Spleen (tissue), 11 donors: ENCODE measurements around the gene GKN2. TPM values are rescaled to one million over a fixed set of nuclear protein-coding genes. Genes with fewer than 3 reads are reported as not detected.

Experiments used
- DNase-seq: peaks from one replicate; pipeline ENCODE4 v3.0.0-alpha.2; 2020
- H3K27ac ChIP-seq, 8 donors: fragments of 200-600 bp; sonication (generic) in 7 of 8; 1 replicate in 4 of 8; 2 replicates in 4 of 8; pipeline versions ENCODE4 v1.5.0 to v1.8.0; 2016 to 2021; ENCODE audit warnings: inconsistent platforms in 4 of 8, mild to moderate bottlenecking in 4 of 8, moderate library complexity in 1 of 8
- H3K27me3 ChIP-seq, 7 donors: fragments of 200-600 bp; sonication (generic) in 6 of 7; replicated peaks in 1 of 7; 1 replicate in 4 of 7; 2 replicates in 3 of 7; pipeline versions ENCODE4 v1.5.0 to v1.8.0; 2016 to 2021; ENCODE audit warnings: inconsistent platforms in 3 of 7, mild to moderate bottlenecking in 1 of 7
- H3K36me3 ChIP-seq, 6 donors: fragments of 200-600 bp; sonication (generic) in 5 of 6; 1 replicate in 4 of 6; 2 replicates in 2 of 6; pipeline versions ENCODE4 v1.5.0 to v1.8.0; 2016 to 2021; ENCODE audit warnings: inconsistent platforms in 2 of 6
- H3K4me1 ChIP-seq, 6 donors: fragments of 200-600 bp; sonication (generic) in 5 of 6; 1 replicate in 3 of 6; 2 replicates in 3 of 6; pipeline versions ENCODE4 v1.5.0 to v1.8.0; 2016 to 2021; ENCODE audit warnings: inconsistent platforms in 3 of 6
- H3K4me3 ChIP-seq, 8 donors: fragments of 200-600 bp; sonication (generic) in 7 of 8; 1 replicate in 4 of 8; 2 replicates in 4 of 8; pipeline versions ENCODE4 v1.5.0 to v1.8.0; 2016 to 2021; ENCODE audit warnings: inconsistent platforms in 4 of 8, mild to moderate bottlenecking in 4 of 8, moderate library complexity in 2 of 8
- H3K9me3 ChIP-seq, 8 donors: fragments of 200-600 bp; sonication (generic) in 7 of 8; 1 replicate in 4 of 8; 2 replicates in 4 of 8; pipeline versions ENCODE4 v1.5.0 to v1.8.0; 2016 to 2021; ENCODE audit warnings: inconsistent platforms in 4 of 8
- CTCF ChIP-seq, 11 experiments: fragments of 200-600 bp in 7 of 11; fragments of 450-650 bp in 4 of 11; sonication (generic) in 4 of 11; IDR thresholded peaks in 8 of 11; conservative IDR thresholded peaks in 3 of 11; 1 replicate in 7 of 11; 2 replicates in 4 of 11; pipeline versions ENCODE4 v1.4.0 to v1.8.0; 2016 to 2021; ENCODE audit warnings: antibody characterized with exemption in 11 of 11, inconsistent platforms in 4 of 11, mild to moderate bottlenecking in 1 of 11
- POLR2A ChIP-seq, 3 donors: fragments of 450-650 bp; IDR thresholded peaks; one replicate each; pipeline ENCODE4 v1.5.1; 2017; ENCODE audit warnings: antibody characterized with exemption in 3 of 3, mild to moderate bottlenecking in 1 of 3
- POLR2AphosphoS5 ChIP-seq, 3 donors: sonication (generic); formaldehyde crosslinking; IDR thresholded peaks; one replicate each; pipeline ENCODE4 v1.5.1; 2017; ENCODE audit warnings: antibody characterized with exemption in 3 of 3
- WGBS, 5 donors: extraction: QIAGEN DNeasy Blood & Tissue Kit in 3 of 5; methylation state at CpG; one replicate each; pipeline versions ENCODE4 v1.1.5 to v1.1.7; 2013 to 2018; 5-methylcytosine and 5-hydroxymethylcytosine counted together
- intact Hi-C: fragments of 100-400 bp; cut with DNase I; formaldehyde crosslinking; loops from one replicate; pipeline ENCODE4 v1.15.0; 2023; ENCODE audit warnings: low total_unique reads
- polyA plus RNA-seq, 3 donors: library from polyadenylated mRNA; stranded (reverse); fragments of 200-250 nt; gene quantifications; one replicate each; pipeline ENCODE4 v1.2.1, GENCODE V29; 2013
- total RNA-seq, 7 donors: library from RNA; depleted of rRNA in 3 of 7; stranded (reverse); fragments of >200 nt in 3 of 7; fragmentation: NEBNext Ultra II Directional in 4 of 7; extraction: Animal tissue kit (Norgen Biotek cat#: 25700) in 4 of 7; gene quantifications; one replicate each; pipeline versions ENCODE4 v1.1.0 to v1.2.1, GENCODE V29; 2016 to 2021
- donor health status: healthy with polysubstance abuse.
- donor health status: DM: no; HTN: no; CAD: no; lungs with moderate emphysema.
- donor health status: DM: no; HTN: no; CAD: no.
- donor health status: Bipolar disorder and iron deficiency.
- donor health status: healthy.
- donor health status: DM: no; HTN: no; CAD: no.
- donor health status: DM: yes; HTN: yes; CAD: no.

GKN2 gene
- total and polyA plus RNA-seq, 10 donors, result 0.12 to 0.26 TPM; not detected in 8

- Histone ChIP-seq H3K27ac (no peak overlapping the region), H3K4me1 (no peaks in the 10 kb centered on the region), H3K9me3 (no peaks in the 10 kb centered on the region), H3K36me3 (no peaks in the 10 kb centered on the region), H3K27me3 (no peaks in the 10 kb centered on the region), H3K4me3 (no peak overlapping the region)
- WGBS, 5 donors, result 48 to 77% (median 70%) methylated on average over 5 of the region's 5 CpGs
- no peak for TF ChIP-seq POLR2A (IDR thresholded peaks at IDR 0.05)
- no peak for TF ChIP-seq POLR2AphosphoS5 (IDR thresholded peaks at IDR 0.05)
- TF ChIP-seq CTCF (IDR thresholded peaks at IDR 0.05 in 8 of 11, conservative IDR thresholded peaks at IDR 0.05 in 3 of 11), result no peak
- intact Hi-C loops, result no loop called here
- DNase-seq, result no peak
Observed at GRCh38 chr2:68971591-68972231, 19.0 kb upstream of the GKN2 start.

GRCh38 chr2:68970566-68971265 is 18.0 kb upstream of the GKN2 start:
- intact Hi-C loops, result no loop called here
- DNase-seq, result no peak
- H3K36me3 ChIP-seq, result no peaks in the 10 kb centered on the region
- H3K9me3 ChIP-seq, result no peaks in the 10 kb centered on the region
- TF ChIP-seq CTCF (IDR thresholded peaks at IDR 0.05 in 8 of 11, conservative IDR thresholded peaks at IDR 0.05 in 3 of 11) (no peak), POLR2AphosphoS5 (IDR thresholded peaks at IDR 0.05) (no peak), POLR2A (IDR thresholded peaks at IDR 0.05) (no peak)
- WGBS, 5 donors, result 82 to 90% (median 87%) methylated on average over 8 of the region's 8 CpGs
- no peak overlapping the region for H3K27ac ChIP-seq
- H3K27me3 ChIP-seq, result no peaks in the 10 kb centered on the region
- H3K4me1 ChIP-seq, result no peaks in the 10 kb centered on the region
- H3K4me3 ChIP-seq, result no peak overlapping the region

GRCh38 chr2:68969736-68970490 is 17.2 kb upstream of the GKN2 start:
- no peak for DNase-seq
- 87 to 91% (median 90%) methylated on average over 8 of the region's 8 CpGs for WGBS, 5 donors
- H3K4me1 ChIP-seq, result no peaks in the 10 kb centered on the region
- no peaks in the 10 kb centered on the region for H3K9me3 ChIP-seq
- no peak for TF ChIP-seq POLR2AphosphoS5 (IDR thresholded peaks at IDR 0.05)
- no peak for TF ChIP-seq CTCF (IDR thresholded peaks at IDR 0.05 in 8 of 11, conservative IDR thresholded peaks at IDR 0.05 in 3 of 11)
- no peak for TF ChIP-seq POLR2A (IDR thresholded peaks at IDR 0.05)
- no peak overlapping the region for H3K27ac ChIP-seq
- H3K27me3 ChIP-seq, result no peaks in the 10 kb centered on the region
- intact Hi-C loops, result no loop called here
- H3K36me3 ChIP-seq, result no peaks in the 10 kb centered on the region
- H3K4me3 ChIP-seq, result no peak overlapping the region

- Histone ChIP-seq H3K4me3 (no peak overlapping the region), H3K27ac (no peak overlapping the region), H3K4me1 (no peaks in the 10 kb centered on the region), H3K9me3 (no peaks in the 10 kb centered on the region), H3K27me3 (no peaks in the 10 kb centered on the region), H3K36me3 (no peaks in the 10 kb centered on the region)
- WGBS, 5 donors, result 37 to 55% (median 42%) methylated on average over 1 of the region's 1 CpG
- no peak for TF ChIP-seq CTCF (IDR thresholded peaks at IDR 0.05 in 8 of 11, conservative IDR thresholded peaks at IDR 0.05 in 3 of 11)
- no peak for TF ChIP-seq POLR2A (IDR thresholded peaks at IDR 0.05)
- no peak for TF ChIP-seq POLR2AphosphoS5 (IDR thresholded peaks at IDR 0.05)
- no peak for DNase-seq
- intact Hi-C loops, result no loop called here
Observed at GRCh38 chr2:68968221-68968620, 15.5 kb upstream of the GKN2 start.
